HG02870 (cell line): Measurements from ENCODE around the gene NFASC.

Source experiments
- ATAC-seq: cut with Tn5 transposase; IDR thresholded peaks from one replicate; pipeline ENCODE4 v1.9.1; 2021; ENCODE audit warnings: mild to moderate bottlenecking, moderate library complexity; ENCODE audit not compliant: unreplicated experiment

The NFASC gene

DNA sequence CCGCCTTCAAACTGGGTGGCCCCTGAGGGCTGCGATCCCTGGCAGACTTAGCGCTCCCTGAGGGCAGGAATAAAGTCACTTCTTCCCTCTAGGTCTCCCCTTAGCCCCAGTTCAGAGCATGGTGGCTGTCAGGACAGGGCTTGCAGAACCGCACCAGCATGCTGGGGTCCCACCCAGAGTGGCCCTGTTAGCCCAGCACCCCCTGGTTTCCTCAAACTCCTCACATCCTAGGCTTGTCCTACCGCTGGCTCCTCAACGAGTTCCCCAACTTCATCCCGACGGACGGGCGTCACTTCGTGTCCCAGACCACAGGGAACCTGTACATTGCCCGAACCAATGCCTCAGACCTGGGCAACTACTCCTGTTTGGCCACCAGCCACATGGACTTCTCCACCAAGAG is 188.2 kb downstream of the NFASC start:
- ATAC-seq, result no peak

DNA sequence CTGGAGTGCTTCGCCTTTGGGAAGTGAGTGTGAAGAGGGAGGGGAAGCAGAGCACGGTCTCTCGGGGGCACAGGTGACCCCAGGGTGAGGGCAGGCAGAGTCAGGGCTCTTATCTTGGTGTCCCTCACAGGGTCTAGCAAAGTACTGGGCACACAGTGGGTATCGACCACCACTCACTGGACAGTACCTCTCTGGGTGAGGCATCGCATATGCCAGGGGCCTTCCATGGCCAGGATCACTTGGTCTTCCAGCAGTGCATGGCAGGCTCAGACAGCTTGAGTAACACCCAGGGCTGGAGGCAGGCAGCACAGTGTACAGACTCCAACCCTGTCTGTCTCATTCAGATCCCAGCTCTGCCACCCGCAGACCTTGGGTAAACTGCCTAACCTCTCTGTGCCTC is 189.0 kb downstream of the NFASC start:
- no peak for ATAC-seq

DNA sequence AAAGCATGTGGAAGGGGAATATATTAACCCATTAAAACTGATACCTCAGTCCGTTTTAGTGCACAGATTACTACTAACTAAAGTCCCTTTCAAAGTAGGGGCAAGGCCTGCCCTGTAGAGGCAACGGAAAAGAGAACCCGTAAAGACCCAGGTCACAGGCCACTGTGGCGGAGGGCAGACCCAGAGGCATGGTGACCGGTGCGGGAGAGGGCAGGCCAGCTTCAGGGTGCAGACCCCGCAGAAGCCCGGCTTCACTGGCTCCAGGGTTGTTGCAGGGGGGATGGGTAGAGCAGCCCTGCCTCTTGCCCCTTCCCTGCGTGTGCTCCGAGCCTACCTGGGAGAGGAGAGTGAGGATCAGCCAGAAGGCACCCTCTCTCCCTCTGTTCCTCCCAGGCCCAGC is 190.1 kb downstream of the NFASC start:
- no peak for ATAC-seq

DNA sequence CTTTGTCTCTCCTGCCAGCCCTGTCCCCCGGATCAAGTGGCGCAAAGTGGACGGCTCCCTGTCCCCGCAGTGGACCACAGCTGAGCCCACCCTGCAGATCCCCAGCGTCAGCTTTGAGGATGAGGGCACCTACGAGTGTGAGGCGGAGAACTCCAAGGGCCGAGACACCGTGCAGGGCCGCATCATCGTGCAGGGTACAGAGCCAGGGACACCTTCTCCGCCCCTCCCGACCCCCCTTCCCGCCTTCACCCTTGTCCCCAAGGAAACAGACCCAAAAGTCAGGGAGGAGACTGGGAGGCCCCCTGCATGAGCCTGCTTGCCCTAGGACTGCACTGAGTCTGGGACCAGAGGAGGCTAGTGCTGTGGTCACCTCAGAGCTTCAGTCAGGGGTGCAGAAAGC is 190.6 kb downstream of the NFASC start:
- ATAC-seq, result no peak

DNA sequence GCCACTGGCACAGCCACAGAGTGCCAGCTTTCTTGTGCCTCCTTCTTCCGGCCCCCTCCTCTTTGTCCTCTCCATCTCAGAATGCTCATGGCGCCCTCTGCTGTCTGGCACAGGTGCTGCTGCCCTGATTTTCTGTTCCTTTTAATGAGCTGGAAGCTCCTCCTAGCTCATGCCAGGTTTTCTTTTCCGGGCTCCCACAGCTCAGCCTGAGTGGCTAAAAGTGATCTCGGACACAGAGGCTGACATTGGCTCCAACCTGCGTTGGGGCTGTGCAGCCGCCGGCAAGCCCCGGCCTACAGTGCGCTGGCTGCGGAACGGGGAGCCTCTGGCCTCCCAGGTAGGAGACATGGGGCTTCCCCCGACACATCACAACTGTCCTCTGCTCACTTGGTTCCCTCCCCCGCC is 191.0 kb downstream of the NFASC start:
- no peak for ATAC-seq

DNA sequence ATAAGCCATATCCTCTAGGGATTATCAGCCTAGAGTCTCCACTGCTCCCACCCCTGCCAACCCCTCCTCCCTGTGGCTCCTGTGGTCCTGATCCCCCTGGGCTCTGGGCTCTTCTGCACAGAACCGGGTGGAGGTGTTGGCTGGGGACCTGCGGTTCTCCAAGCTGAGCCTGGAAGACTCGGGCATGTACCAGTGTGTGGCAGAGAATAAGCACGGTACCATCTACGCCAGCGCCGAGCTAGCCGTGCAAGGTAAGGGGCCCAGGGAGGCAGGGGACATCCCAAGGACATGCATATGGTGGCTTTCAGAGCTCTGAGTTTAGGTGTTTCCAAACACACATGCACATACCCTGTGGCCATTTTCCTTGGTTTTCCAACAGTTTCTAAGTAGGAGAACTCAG is 191.7 kb downstream of the NFASC start:
- ATAC-seq, result no peak

DNA sequence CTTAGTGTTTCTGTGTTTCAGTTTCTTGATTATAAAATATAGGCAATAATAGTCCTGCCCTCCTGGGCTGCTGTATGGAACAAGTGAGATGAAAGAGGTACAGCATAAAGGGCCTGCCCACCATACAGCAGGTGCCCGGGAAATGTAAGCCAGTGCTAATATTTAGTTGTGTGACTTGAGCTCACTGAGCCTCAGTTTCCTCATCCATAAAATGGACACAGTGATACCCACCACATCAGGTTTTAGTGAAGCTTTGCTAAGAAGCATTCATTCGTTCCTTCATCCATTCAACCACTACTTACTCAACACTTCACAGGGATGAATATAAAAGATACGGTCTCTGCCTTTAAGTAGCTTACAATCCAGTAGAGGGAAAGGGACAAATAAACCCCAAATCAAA is 192.2 kb downstream of the NFASC start:
- ATAC-seq, result no peak

DNA sequence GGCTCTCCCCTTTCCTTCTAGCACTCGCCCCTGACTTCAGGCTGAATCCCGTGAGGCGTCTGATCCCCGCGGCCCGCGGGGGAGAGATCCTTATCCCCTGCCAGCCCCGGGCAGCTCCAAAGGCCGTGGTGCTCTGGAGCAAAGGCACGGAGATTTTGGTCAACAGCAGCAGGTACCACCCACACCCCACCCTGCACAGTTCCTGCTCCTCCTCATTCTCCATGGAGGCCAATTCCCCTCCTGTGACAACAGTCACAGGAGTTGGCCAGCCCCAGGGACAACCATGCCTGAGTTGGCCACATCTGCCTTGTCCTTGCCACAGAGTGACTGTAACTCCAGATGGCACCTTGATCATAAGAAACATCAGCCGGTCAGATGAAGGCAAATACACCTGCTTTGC is 193.6 kb downstream of the NFASC start:
- no peak for ATAC-seq

DNA sequence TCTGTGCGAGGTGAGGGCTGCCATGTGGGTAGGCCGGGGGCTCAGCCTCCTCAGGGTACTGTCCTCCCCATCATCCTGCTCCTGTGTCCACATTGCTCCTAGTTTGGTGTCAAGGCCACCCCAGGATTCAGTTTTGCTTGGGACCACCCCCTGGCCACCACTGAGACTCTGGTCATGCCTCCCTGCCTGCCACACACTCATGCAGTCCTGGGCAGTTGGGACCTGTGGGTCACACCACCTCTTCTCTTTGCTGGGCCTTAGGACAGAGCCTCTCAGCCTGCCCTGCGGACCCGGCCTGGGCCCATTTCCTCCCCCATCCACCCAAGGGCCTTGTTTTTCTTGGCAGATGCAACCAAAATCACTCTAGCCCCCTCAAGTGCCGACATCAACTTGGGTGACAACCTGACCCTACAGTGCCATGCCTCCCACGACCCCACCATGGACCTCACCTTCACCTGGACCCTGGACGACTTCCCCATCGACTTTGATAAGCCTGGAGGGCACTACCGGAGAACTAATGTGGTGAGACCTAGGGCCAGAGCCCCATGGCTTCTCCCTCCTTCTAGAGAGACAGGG is 194.2 kb downstream of the NFASC start:
- no peak for ATAC-seq

DNA sequence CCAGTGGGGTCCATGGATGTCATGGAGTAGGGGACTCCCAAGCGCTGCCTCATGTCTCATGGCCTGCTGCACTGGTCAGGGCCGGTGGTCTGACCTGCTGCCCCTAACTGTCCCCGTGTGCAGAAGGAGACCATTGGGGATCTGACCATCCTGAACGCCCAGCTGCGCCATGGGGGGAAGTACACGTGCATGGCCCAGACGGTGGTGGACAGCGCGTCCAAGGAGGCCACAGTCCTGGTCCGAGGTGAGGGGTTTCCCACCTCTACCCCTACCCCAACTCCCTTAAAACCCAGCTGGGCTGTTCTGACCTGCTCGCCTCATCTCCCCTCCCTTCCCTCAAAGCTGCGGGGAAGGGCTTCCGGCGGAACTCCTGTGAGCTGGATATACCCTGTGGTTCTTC is 195.0 kb downstream of the NFASC start:
- ATAC-seq, result no peak

DNA sequence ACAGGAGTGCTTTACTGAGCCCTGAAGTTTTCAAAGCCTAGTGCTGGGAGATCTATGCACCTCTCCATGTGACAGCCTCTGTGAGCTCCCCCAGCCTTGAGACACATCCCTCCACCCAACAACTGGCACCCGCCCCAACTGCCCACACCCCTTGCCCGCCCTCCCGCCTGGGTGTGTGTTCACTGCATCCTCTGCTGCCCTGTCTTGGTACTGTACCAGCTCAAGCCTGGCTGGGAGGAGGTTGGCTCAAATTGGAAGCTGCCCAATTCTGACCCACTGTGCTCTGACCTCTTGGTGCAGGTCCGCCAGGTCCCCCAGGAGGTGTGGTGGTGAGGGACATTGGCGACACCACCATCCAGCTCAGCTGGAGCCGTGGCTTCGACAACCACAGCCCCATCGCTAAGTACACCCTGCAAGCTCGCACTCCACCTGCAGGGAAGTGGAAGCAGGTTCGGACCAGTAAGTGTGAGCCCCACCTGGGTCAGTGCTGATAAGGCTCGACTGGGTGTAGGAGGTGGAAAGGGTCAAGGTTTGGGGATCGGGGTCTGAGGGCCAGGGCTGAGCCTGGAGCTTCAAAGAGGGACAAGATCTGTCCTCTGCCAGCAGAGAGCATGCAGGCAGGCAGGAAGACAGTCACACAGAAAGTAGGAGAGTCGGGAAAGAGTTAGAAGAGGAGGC is 195.6 kb downstream of the NFASC start:
- no peak for ATAC-seq

DNA sequence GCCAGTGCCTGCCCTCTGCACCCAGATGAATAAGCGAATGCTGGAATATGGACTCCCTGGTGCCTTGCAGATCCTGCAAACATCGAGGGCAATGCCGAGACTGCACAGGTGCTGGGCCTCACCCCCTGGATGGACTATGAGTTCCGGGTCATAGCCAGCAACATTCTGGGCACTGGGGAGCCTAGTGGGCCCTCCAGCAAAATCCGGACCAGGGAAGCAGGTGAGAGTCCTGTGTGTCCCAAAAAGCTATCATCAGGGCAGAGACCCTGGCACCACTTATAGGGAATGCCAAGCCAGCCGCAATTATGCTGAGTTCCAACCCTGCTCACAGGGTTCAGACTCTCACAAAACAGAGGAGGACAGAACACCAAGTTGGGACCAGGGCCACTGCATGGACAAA is 196.4 kb downstream of the NFASC start:
- no peak for ATAC-seq

DNA sequence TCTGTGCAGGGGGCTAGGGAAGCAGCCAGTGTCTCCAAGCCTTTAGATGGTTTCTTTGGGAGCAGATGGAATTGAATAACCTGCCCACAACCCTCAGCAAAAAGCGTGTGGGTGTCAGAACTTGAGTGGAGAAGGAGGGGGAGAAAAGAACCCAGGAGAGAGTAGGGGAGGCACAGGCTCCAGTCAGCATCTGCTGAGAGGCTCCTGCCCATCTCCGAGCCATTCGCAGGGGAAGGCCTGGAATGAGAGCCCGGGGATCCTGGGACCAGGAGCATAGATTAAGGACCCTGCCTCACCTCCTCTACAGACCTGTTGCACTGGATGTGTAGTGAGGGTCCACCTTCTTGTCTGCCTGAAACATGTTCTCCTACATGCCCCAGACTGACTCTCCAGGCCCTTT is 197.3 kb downstream of the NFASC start:
- no peak for ATAC-seq

DNA sequence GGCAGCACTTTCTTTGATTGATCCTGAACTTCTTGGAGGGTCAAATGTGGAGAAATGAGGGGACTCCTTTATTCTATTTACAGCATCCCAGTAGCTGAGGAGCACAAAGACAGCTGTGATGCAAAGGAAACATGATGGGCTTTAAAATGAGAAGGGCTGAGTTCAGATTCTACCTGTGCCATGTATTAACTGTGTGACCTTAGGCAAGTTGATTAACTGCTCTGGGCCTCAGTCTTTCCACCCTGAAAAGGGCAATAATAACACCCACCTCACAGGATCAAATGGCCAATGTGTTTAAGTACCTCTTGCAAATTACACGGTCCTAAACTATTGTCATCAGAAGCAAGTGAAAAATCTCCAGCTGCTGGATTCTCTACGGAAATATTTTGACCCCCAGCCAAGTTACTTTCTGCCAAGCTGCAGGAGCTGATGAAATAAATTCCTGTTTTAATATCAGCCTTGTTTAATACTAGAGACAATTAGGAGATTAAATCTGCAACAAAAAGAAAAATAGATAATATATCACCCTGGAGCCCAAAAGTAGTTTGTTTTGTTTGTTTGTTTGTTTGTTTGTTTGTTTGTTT is 197.9 kb downstream of the NFASC start:
- no peak for ATAC-seq

DNA sequence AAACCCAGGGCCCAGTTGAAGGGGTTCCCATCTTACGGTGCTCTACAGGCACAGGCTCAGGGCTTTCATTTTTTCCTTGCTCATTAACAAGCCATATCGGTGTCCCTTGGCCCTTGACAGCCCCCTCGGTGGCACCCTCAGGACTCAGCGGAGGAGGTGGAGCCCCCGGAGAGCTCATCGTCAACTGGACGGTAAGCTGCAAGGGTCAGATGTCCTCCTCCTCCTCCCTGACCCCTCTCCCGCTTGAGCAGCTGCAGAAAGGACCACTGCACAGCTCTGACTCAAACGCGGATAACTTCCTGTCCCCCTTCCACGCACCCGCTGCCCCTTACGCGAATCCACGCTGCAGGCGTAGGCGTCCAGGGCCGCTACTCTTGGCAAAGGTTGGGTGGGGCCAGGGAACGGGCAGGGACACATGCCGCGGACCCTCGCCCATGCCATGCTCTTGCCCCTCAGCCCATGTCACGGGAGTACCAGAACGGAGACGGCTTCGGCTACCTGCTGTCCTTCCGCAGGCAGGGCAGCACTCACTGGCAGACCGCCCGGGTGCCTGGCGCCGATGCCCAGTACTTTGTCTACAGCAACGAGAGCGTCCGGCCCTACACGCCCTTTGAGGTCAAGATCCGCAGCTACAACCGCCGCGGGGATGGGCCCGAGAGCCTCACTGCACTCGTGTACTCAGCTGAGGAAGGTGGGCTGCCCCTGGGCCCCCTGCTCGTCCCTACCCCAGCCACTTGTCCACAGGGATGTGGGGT is 198.9 kb downstream of the NFASC start:
- no peak for ATAC-seq

DNA sequence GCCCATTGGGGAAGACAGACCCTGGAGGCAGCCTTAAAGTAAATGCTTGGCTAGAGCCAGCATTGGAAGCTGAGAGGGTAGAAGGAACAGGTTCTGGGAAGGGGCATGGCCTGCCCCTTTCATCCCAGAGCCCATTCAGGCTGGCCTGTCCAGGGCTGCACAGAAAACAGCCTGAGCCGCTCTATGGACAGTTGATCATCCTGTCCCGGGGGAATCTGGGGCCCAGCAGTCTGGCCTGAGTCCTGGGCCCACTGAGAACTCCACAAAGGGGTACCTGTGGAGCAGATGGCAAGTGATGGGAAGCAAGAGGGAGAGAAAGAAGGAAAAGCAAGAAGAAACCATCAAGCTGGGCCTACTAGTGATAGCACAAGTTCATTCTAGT is 200.4 kb downstream of the NFASC start:
- ATAC-seq, result no peak

DNA sequence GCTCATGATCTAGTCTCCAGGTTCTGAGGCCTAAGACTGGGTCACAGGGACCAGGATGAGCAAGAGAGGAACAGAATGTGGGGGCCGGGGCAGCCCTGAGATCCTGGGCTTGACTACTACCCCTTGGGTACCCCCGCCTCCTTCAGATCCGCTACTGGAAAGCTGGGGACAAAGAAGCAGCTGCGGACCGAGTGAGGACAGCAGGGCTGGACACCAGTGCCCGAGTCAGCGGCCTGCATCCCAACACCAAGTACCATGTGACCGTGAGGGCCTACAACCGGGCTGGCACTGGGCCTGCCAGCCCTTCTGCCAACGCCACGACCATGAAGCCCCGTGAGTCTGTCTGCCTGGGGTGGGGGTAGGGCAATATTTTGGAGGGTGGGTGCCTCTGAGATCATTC is 201.1 kb downstream of the NFASC start:
- no peak for ATAC-seq

DNA sequence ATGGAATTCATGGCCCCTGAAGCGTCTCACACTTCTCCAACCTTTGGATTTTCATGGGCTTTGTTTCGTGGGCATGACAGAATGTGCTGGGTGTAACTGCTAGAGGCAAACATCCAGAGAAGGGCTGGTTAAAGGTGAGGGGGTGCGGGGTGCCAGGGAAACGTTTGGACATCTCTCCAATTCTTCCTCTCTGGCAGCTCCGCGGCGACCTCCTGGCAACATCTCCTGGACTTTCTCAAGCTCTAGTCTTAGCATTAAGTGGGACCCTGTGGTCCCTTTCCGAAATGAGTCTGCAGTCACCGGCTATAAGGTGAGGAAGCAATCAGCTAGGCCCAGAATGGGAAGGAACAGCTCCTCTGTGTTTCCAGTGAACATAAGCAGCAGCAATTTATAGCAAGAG is 201.6 kb downstream of the NFASC start:
- no peak for ATAC-seq
